HG03064 (cell line): Measurements from ENCODE around the gene ACER2.
"Not testable (repeated sequence)": the region's sequence is repeated elsewhere in the genome, so short reads cannot be mapped to it uniquely, and the experiment has no call there.

Source experiments
- ATAC-seq: cut with Tn5 transposase; IDR thresholded peaks from one replicate; pipeline ENCODE4 v1.9.1; 2021; ENCODE audit warnings: low read depth; ENCODE audit not compliant: unreplicated experiment

The ACER2 gene

GRCh38 chr9:19408316-19408692 lies 505 bp upstream of the ACER2 start:
- ATAC-seq, result peak; percentile 10

- peak; percentile 25 for ATAC-seq
Measured at GRCh38 chr9:19409401-19410194, 789 bp downstream of the ACER2 start.

- ATAC-seq, result no peak
Measured at GRCh38 chr9:19410195-19410503, 1.3 kb downstream of the ACER2 start.

- ATAC-seq, result no peak
Measured at GRCh38 chr9:19410594-19410993, 1.8 kb downstream of the ACER2 start.

GRCh38 chr9:19411316-19411715 lies 2.5 kb downstream of the ACER2 start:
- no peak for ATAC-seq

GRCh38 chr9:19413456-19413855 lies 4.6 kb downstream of the ACER2 start:
- not testable (repeated sequence) for ATAC-seq

GRCh38 chr9:19416143-19416542 lies 7.3 kb downstream of the ACER2 start:
- ATAC-seq, result no peak

- ATAC-seq, result no peak
Measured at GRCh38 chr9:19420877-19421276, 12.1 kb downstream of the ACER2 start.

GRCh38 chr9:19423163-19423562 lies 14.4 kb downstream of the ACER2 start:
- no peak for ATAC-seq

GRCh38 chr9:19424176-19424779 lies 15.5 kb downstream of the ACER2 start:
- ATAC-seq, result peak; percentile 94

- ATAC-seq, result no peak
Measured at GRCh38 chr9:19429595-19429994, 20.8 kb downstream of the ACER2 start.

GRCh38 chr9:19430201-19430760 lies 21.5 kb downstream of the ACER2 start:
- ATAC-seq, result no peak

GRCh38 chr9:19431361-19432171 lies 22.8 kb downstream of the ACER2 start:
- no peak for ATAC-seq

GRCh38 chr9:19432473-19432872 lies 23.7 kb downstream of the ACER2 start:
- ATAC-seq, result no peak

- not testable (repeated sequence) for ATAC-seq
Measured at GRCh38 chr9:19433729-19434128, 24.9 kb downstream of the ACER2 start.

- no peak for ATAC-seq
Measured at GRCh38 chr9:19440376-19440775, 31.6 kb downstream of the ACER2 start.

GRCh38 chr9:19440823-19441580 lies 32.2 kb downstream of the ACER2 start:
- ATAC-seq, result no peak

- peak; percentile 85 for ATAC-seq
Measured at GRCh38 chr9:19441730-19442129, 32.9 kb downstream of the ACER2 start.

- no peak for ATAC-seq
Measured at GRCh38 chr9:19442240-19442639, 33.4 kb downstream of the ACER2 start.

GRCh38 chr9:19445452-19445851 lies 36.6 kb downstream of the ACER2 start:
- no peak for ATAC-seq
